GM12892 (cell line): Measurements from ENCODE around the gene KIF5C.

Source experiments
- DNase-seq: peaks from one replicate; pipeline ENCODE4 v3.0.0; 2011; ENCODE audit not compliant: insufficient read length
- FAIRE-seq: peaks from 2 replicates; lab custom pipeline; 2011; peaks lifted over from hg19 to GRCh38; lab: Jason Lieb, UNC
- POLR2A ChIP-seq: IDR thresholded peaks from 2 replicates; pipeline ENCODE4 v1.6.1; 2011; ENCODE audit warnings: low read depth, low read length, control low read depth
- POLR2AphosphoS5 ChIP-seq: IDR thresholded peaks from 2 replicates; pipeline ENCODE4 v1.6.1; 2011; ENCODE audit warnings: low read depth, low read length, control low read depth
- TAF1 ChIP-seq: IDR thresholded peaks from 2 replicates; pipeline ENCODE4 v1.6.1; 2011; ENCODE audit warnings: low read depth, mild to moderate bottlenecking, control low read depth, low read length, borderline replicate concordance

The KIF5C gene

DNA sequence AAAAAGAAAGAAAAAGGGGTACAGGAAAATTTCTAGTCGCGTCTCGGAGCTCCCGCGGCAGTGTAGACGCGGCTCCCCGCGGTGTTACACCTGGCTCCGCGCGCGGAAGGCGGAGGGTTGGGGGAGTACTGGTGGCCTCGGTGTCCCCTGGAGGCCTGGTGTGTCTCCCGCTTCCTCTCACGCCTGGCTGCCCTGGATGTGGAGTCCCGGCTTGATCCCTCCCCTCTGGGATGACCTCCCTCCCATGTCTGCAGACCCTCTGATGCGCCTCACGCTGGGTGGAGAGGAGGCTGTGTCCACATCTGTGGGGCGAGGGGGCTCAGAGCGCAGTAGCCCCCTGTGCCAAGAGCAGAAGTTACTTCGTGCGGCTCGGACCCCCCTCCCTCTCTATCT lies 1.2 kb downstream of the KIF5C start:
- DNase-seq = peak; percentile 27
- TF ChIP-seq POLR2AphosphoS5 (no peak), TAF1 (no peak), POLR2A (no peak)
- FAIRE-seq = no peak

DNA sequence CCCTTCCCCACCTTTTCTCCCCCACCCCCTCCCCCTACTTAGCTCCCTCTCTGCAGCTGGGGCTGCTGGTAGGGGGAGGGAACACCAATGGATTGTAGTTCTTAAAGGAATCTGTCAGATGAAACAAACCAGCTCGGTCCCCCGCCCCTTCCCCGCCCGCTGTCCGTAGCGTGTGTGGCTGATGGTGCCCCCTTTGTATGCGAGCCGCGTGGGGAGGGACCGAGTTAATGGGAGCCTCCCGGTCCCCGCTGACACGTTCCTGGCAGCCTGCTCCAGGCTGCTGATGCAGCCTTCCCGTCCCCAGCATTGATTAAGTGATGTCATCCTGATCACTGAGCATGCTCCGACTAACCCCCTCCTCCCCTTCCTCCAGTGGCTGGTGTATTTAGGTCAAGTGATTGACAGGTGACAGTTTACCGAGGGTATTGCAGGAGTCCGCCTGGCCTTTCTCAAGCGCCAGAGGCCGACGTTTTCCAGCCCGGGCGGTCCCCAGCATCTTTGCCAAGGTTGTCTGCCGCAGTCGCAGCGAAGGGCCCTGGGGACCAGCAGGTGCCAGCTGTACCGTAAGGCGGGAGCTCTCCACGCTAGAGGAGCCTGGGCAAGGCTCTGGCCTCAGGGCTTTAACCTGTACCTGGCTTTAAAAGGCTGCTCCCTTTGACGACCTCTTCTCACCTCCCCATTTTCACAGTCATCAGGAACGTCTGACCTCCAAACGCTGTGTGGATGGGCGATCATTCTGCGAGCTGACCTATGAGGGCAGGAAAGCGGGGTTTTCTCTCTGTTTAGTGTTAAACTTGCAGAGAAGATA lies 1.8 kb downstream of the KIF5C start:
- FAIRE-seq (no peak), DNase-seq (peak; percentile 15)
- no peak for TF ChIP-seq POLR2AphosphoS5
- no peak for TF ChIP-seq POLR2A
- no peak for TF ChIP-seq TAF1

DNA sequence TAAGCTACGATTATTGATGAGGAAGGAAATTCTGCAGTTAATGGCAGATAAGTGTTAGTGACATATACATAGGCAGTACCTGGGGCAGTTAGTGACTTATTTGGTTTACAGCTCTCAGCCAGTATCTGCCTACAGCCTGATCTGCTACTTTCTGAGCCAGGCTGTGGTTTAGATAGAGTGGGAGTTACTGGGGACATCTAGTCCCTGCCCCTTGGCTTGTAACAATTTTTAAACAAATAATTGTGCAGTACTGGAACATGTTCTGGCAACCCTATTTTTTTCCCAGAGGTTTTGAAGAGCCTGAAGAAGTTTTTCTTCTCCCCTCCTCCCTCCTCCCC lies 2.3 kb downstream of the KIF5C start:
- DNase-seq = no peak
- TF ChIP-seq POLR2A (no peak), POLR2AphosphoS5 (no peak), TAF1 (no peak)
- no peak for FAIRE-seq

DNA sequence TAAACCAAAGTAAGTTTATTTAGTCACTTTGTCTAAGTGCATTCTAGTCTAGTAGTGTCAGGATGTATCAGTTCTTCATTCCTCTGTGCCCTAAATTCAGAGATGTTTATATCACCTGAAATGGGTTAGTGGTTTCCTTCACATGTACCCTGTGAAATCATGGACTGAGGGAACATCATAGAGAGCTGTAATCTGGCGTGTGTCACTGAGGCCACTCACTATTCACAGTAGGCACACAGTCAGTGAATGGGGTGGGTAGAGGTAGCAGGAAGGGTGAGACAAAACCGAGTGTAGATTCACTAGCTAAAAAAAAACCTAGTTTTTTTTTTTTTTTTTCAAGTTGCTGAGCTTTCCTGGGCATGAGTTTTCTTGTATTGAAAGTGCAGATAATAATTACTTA lies 5.6 kb downstream of the KIF5C start:
- TF ChIP-seq POLR2AphosphoS5 (no peak), POLR2A (no peak), TAF1 (no peak)
- DNase-seq (no peak), FAIRE-seq (no peak)

DNA sequence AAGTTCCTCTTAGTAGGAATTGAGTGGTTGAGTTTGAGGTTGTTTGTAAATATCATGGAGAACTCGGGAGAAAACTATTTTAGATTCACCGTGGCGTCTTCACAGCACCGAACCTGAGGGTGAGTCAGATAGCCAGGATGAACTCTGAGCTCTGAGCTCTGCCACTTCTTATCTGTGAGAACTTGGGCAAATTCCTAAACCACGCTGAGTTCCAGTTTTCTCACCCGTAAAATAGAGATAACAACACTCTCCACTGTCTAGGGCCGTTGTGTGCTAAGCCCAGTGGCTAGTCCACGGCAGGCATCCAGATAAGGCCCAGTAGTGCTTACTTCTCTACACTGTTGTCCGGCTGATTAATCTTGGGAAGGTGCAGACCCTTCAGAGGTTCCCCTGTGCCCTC lies 7.0 kb downstream of the KIF5C start:
- TF ChIP-seq TAF1 = no peak
- no peak for TF ChIP-seq POLR2A
- TF ChIP-seq POLR2AphosphoS5 = no peak
- no peak for FAIRE-seq
- no peak for DNase-seq

DNA sequence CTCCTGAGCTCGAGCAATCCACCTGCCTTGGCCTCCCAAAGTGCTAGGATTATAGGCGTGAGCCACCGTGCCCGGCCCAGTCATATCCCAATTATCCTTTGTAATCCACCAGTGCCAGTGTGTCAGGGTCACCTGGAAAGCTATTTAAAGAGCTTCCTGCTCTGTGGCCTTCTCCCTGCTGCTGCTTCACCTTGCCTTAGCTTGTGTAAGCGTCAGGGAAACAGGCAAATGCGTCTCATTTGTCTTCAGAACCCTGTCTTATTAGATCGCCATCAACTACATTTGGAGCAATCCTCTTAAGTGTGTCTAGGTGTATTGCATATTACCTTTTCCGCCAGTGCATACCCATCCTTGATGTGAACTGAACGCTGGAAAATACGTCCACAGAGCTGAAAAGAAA lies 10.2 kb downstream of the KIF5C start:
- TF ChIP-seq POLR2AphosphoS5 (no peak), TAF1 (no peak)
- DNase-seq (no peak), FAIRE-seq (no peak)

DNA sequence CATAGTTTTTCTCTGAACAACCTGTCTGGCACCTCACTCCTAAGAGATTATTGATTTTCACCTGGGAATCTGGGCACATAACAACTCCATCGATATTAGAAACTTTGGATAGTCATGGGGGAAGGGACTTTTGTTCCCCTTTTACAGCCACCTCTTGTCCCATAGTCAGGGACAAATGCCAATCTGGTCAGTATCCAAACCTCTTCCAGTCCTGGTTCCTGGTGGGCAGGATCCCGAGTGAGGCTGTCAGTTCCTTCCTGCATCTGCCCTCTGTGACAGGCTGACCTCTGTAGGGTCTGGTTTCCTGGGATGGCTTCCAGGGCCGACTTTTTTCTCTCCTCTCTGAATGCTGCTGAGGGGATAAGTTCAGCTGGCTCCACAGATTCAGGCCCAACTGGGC lies 11.0 kb downstream of the KIF5C start:
- DNase-seq (no peak), FAIRE-seq (no peak)
- no peak for TF ChIP-seq TAF1
- TF ChIP-seq POLR2A = no peak

DNA sequence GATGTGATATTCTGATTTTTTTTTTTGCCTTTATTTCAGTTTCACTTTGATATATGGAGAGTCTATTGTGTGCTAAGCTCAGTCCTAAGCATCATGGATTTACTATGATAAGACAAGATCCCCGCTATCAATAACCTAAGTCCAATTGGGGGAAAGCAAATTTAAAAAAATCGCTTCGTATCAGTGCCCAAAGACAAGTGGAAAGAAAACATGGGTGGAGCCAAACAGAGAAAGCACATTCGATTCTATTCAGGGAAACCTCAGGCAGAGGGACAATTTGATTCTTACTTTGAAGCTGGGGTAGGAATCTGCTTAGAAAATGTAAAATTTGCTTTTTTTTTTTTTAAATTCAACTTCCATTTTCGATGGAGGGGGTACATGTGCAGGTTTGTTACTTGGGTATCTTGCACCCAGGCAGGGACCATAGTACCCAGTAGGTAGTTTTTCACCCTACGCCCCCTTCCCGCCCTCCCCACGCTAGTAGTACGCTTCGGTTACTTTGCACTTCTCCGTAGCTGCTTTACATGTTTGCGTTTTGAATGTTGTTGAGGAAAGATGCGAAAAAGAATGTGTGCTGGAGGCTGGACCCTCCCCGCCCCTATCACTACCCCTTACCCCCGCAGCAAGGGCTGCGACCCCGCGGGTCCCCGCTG lies 12.4 kb downstream of the KIF5C start:
- FAIRE-seq = no peak
- TF ChIP-seq POLR2A (no peak), TAF1 (no peak), POLR2AphosphoS5 (no peak)
- DNase-seq = no peak

DNA sequence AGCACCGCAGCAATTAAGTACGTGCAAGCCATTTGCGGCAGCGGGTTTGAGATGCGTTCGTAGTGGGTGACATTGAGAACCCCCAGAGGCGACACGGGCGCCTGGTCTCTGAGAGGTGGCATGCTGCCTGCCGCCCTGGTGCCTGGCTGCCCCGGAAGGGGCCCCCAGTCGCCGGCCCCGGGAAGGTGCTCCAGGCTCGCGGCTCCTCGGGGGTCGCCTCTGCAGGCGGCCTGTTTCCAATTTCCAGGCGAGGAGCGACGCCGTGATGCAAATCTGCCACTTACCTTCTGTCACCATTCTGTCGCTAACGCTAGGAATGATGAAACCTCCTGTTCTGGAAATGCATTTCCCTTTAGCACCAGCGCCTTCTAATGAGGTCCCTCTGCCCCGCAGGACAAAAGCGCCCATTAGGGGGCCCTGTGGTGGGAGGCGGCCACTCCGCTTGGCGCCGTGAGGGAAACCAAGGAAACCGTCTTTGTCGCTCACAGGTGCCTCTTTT lies 13.0 kb downstream of the KIF5C start:
- FAIRE-seq (no peak), DNase-seq (peak; percentile 19)
- TF ChIP-seq POLR2A (no peak), TAF1 (no peak), POLR2AphosphoS5 (no peak)

DNA sequence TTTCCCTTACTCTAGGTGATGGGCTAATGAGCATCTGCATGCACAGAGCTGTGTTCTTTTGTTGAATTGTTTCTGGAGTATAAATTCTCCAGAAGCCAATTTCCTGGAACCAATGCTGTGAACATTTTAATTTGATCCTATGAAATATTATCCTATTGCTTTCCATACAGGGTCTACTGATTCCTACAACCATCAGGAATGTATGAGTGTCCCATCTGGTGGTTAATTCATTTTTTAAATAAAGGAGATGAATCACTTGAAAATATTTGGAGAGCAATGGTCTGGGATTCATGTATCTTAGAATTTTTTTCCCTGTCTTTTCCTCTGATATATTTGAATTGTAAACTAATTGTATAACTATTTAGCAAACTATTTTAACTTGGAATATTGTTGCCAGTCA lies 14.0 kb downstream of the KIF5C start:
- TF ChIP-seq POLR2AphosphoS5 (no peak), TAF1 (no peak), POLR2A (no peak)
- FAIRE-seq (no peak), DNase-seq (no peak)

DNA sequence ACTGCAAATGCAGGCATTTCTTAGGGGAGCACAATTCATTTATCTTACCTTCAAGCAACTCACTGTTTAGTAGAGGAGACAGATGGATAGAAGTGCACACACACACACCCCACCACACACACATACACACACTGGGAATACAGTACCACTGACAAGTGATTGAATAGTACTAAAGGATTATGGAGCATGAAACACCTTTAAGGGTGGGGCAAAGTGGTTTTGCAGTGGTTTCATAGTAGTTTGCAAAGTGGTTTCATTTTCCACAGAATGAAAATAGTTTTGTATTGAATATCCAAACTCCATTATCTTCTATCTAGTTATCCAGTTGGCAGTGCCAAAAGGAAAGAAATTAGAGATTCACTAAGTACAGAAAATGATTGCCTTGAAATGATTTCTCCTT lies 18.9 kb downstream of the KIF5C start:
- no peak for DNase-seq

DNA sequence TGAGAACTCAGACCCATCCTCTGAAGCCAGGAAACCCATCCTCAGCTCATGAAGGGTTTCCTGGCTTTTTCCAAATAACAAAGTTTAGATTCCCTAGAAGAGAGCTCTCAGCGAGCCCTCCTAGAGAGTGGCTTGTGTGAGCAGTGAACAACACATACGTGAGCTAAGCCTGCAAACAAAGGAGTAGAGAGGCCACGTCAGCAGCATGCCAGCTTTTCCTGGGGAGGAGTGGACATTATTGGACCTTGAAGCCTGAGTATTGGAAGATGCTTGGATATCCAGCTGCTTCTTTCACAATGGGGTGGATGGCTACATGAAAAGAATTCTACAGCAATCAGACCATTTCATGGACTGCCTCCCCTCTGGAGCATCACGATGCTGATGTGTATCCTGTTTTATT lies 21.1 kb downstream of the KIF5C start:
- TF ChIP-seq POLR2A (no peak), TAF1 (no peak), POLR2AphosphoS5 (no peak)
- DNase-seq = no peak
- FAIRE-seq = no peak

More for the DNA sequence above, 18.9 kb downstream of the KIF5C start:
- no peak for TF ChIP-seq POLR2A
- no peak for TF ChIP-seq TAF1
- TF ChIP-seq POLR2AphosphoS5 = no peak
- no peak for FAIRE-seq
